ENCODE measurements around the gene DKC1.

Gene DKC1

DNA sequence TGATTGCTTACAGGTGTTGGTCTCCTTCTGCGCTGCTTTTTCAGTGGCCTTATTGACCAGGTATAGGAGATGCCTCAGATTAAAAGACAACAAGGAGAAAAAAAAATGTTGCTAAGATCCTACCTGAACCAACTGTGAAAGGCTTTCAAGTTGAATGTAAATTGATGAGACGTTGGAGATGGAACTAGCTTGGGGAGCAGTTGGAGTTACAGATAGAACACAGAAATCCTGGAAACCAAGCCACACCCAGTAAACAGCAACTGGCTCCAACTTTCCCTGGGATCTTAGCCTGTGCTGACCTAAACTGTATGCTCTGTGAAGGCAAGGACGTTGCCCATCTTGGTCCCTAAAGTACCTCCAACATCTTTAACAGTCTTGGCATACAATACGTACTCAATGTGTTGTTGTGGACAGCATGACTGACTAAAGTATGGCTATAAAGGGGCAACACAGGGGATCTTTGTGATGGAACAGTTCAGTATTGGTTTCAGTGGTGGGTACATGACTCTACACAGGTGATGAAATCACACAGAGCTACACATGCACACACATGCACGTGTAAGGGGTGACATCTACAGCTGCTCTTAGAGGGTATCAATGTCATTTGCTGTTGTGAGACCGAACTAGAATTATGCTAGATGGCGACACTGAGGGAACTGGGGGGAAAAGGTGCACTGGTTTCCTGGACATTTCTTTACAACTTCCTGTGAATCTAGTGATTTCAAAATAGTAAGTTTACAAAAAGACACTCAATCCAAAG is 34.1 kb upstream of the DKC1 start:
- no peak overlapping the region for H3K9ac ChIP-seq (ENCODE audit: low read length)
- no peak overlapping the region for H3K4me3 ChIP-seq (ENCODE audit: low read length)
- no peaks in the 10 kb centered on the region for H3K27me3 ChIP-seq (ENCODE audit: control insufficient read depth, insufficient read depth, low read length)
- no peaks in the 10 kb centered on the region for H3K36me3 ChIP-seq (ENCODE audit: control insufficient read depth, insufficient read depth, low read length)
- peaks cover 7% of the 10 kb centered on the region for H3K4me1 ChIP-seq (ENCODE audit: control insufficient read depth, insufficient read depth, low read length)
- no peaks in the 10 kb centered on the region for H3K9me3 ChIP-seq (ENCODE audit: control insufficient read depth, low read length)

- H3K36me3 ChIP-seq (ENCODE audit: control insufficient read depth, insufficient read depth, low read length), result no peaks in the 10 kb centered on the region
- no peak overlapping the region for H3K4me3 ChIP-seq (ENCODE audit: low read length)
- no peak overlapping the region for H3K9ac ChIP-seq (ENCODE audit: low read length)
- H3K9me3 ChIP-seq (ENCODE audit: control insufficient read depth, low read length), result no peaks in the 10 kb centered on the region
- H3K27me3 ChIP-seq (ENCODE audit: control insufficient read depth, insufficient read depth, low read length), result no peaks in the 10 kb centered on the region
- H3K4me1 ChIP-seq (ENCODE audit: control insufficient read depth, insufficient read depth, low read length), result peaks cover 7% of the 10 kb centered on the region
Measured at GRCh38 chrX:154729439-154729838, 33.2 kb upstream of the DKC1 start.

DNA sequence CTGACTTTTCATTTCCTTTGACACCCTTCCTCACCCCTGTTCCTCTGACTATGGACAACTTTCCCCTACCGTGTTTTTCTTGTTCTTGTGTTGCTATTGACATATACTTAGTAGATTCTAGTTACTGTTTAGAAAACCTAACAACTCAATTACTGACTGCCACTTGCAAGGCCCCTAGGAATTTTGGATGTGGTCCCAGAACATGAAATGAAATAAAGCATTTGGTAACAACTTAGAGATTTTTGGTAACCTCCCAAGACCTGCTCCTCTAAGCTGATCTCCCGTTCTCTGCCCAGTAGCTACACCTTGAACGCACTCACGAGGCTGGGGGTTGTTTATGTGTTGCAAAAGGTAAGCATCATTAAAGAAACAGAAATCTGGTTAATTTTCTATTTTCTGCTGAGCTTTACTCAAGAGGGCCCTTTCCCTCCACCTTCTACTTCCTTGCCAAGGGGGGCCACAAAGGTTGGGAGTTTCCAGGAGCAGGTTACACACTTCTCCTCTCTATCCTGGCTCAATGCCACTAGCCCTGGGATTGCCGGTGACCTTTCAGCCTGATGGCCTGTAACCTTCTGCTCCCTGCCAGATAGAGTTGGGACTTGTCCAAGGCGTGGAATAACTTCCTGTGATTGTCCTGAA is 32.3 kb upstream of the DKC1 start:
- no peak overlapping the region for H3K9ac ChIP-seq (ENCODE audit: low read length)
- no peaks in the 10 kb centered on the region for H3K36me3 ChIP-seq (ENCODE audit: control insufficient read depth, insufficient read depth, low read length)
- H3K27me3 ChIP-seq (ENCODE audit: control insufficient read depth, insufficient read depth, low read length), result no peaks in the 10 kb centered on the region
- H3K4me1 ChIP-seq (ENCODE audit: control insufficient read depth, insufficient read depth, low read length), result peaks cover 7% of the 10 kb centered on the region
- H3K9me3 ChIP-seq (ENCODE audit: control insufficient read depth, low read length), result no peaks in the 10 kb centered on the region
- no peak overlapping the region for H3K4me3 ChIP-seq (ENCODE audit: low read length)

DNA sequence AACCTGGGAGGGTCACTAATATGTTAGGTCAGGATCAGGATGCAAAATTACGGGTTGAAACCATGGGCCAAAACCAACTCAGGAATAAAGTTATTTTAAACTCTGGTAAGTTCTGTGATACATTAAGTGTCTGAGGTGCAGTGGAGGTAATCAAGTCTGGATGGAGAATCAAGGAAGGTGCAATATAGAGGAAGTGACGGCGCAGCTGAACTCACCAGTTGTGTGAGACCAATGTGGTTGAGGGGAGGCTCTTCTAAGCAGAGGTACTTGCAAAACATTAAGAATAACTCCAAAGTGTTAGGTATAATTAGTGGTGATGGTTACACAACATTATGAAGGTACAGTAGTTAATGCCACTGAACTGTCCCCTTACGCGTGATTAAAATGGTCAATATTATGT is 31.5 kb upstream of the DKC1 start:
- Histone ChIP-seq H3K9me3 (ENCODE audit: control insufficient read depth, low read length) (no peaks in the 10 kb centered on the region), H3K36me3 (ENCODE audit: control insufficient read depth, insufficient read depth, low read length) (no peaks in the 10 kb centered on the region), H3K4me3 (ENCODE audit: low read length) (no peak overlapping the region), H3K4me1 (ENCODE audit: control insufficient read depth, insufficient read depth, low read length) (peaks cover 7% of the 10 kb centered on the region), H3K9ac (ENCODE audit: low read length) (no peak overlapping the region), H3K27me3 (ENCODE audit: control insufficient read depth, insufficient read depth, low read length) (no peaks in the 10 kb centered on the region)

GRCh38 chrX:154731881-154732280 is 30.8 kb upstream of the DKC1 start:
- Histone ChIP-seq H3K27me3 (ENCODE audit: control insufficient read depth, insufficient read depth, low read length) (no peaks in the 10 kb centered on the region), H3K9me3 (ENCODE audit: control insufficient read depth, low read length) (no peaks in the 10 kb centered on the region), H3K4me1 (ENCODE audit: control insufficient read depth, insufficient read depth, low read length) (peaks cover 7% of the 10 kb centered on the region), H3K4me3 (ENCODE audit: low read length) (no peak overlapping the region), H3K9ac (ENCODE audit: low read length) (no peak overlapping the region), H3K36me3 (ENCODE audit: control insufficient read depth, insufficient read depth, low read length) (no peaks in the 10 kb centered on the region)

DNA sequence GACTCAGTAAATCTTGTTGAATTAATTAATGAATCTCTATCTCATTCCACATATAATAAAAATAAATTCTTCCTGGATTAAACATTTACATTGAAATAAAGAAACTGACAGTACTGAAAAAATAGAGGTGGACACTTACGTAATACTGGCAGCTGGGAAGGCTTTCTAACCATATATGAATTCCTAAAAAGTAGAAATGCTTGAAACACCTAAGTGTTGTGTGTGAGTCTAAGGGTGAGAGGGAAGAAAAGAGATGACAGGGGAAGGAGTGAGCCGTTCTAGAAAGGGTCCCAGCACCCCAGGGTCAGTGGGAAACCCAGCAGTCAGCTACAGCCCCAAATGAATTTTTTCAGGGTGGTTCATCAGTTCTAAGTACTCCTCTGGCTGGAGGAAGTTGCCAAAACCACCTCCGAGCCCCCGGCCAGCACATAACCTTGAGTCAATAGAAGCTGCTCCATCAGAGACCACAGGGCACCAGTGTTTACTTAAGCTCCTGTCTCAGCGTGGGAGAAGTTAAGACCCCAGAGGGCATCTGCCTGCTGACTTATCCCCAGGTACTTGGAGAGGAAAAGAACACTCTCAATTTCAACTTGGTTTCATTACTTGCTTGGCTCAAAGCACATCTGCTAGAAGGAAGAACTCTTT is 30.1 kb upstream of the DKC1 start:
- peaks cover 7% of the 10 kb centered on the region for H3K4me1 ChIP-seq (ENCODE audit: control insufficient read depth, insufficient read depth, low read length)
- H3K36me3 ChIP-seq (ENCODE audit: control insufficient read depth, insufficient read depth, low read length), result no peaks in the 10 kb centered on the region
- H3K9me3 ChIP-seq (ENCODE audit: control insufficient read depth, low read length), result no peaks in the 10 kb centered on the region
- no peaks in the 10 kb centered on the region for H3K27me3 ChIP-seq (ENCODE audit: control insufficient read depth, insufficient read depth, low read length)
- H3K4me3 ChIP-seq (ENCODE audit: low read length), result no peak overlapping the region
- no peak overlapping the region for H3K9ac ChIP-seq (ENCODE audit: low read length)

DNA sequence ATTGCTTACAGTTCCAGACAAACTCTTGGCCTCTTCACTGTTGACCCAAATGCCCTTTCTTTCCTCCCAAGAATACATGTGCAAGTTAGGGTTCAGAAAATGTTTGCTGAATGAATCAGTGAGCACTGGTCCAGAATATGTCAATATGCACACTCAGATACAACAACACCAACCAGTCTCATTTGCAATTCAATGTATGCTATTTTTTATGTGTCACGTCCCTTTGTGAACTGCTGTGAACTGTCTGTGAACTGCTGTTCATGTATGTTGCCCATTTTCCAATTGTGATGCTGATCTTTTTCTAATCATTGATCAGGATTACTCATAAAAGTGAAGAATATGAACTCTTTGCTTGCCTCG is 29.6 kb upstream of the DKC1 start:
- Histone ChIP-seq H3K4me3 (ENCODE audit: low read length) (no peak overlapping the region), H3K4me1 (ENCODE audit: control insufficient read depth, insufficient read depth, low read length) (peaks cover 7% of the 10 kb centered on the region), H3K9me3 (ENCODE audit: control insufficient read depth, low read length) (no peaks in the 10 kb centered on the region)

GRCh38 chrX:154734061-154734781 is 28.4 kb upstream of the DKC1 start:
- no peaks in the 10 kb centered on the region for H3K36me3 ChIP-seq (ENCODE audit: control insufficient read depth, insufficient read depth, low read length)
- H3K4me3 ChIP-seq (ENCODE audit: low read length), result no peak overlapping the region
- no peaks in the 10 kb centered on the region for H3K27me3 ChIP-seq (ENCODE audit: control insufficient read depth, insufficient read depth, low read length)
- H3K9me3 ChIP-seq (ENCODE audit: control insufficient read depth, low read length), result no peaks in the 10 kb centered on the region
- no peak overlapping the region for H3K9ac ChIP-seq (ENCODE audit: low read length)
- H3K4me1 ChIP-seq (ENCODE audit: control insufficient read depth, insufficient read depth, low read length), result peaks cover 7% of the 10 kb centered on the region

More for the DNA sequence above, 29.6 kb upstream of the DKC1 start:
- Histone ChIP-seq H3K9ac (ENCODE audit: low read length) (no peak overlapping the region), H3K27me3 (ENCODE audit: control insufficient read depth, insufficient read depth, low read length) (no peaks in the 10 kb centered on the region), H3K36me3 (ENCODE audit: control insufficient read depth, insufficient read depth, low read length) (no peaks in the 10 kb centered on the region)

- no peak overlapping the region for H3K4me3 ChIP-seq (ENCODE audit: low read length)
- H3K9ac ChIP-seq (ENCODE audit: low read length), result no peak overlapping the region
- no peaks in the 10 kb centered on the region for H3K27me3 ChIP-seq (ENCODE audit: control insufficient read depth, insufficient read depth, low read length)
- no peaks in the 10 kb centered on the region for H3K36me3 ChIP-seq (ENCODE audit: control insufficient read depth, insufficient read depth, low read length)
- H3K4me1 ChIP-seq (ENCODE audit: control insufficient read depth, insufficient read depth, low read length), result peaks cover 2% of the 10 kb centered on the region
- H3K9me3 ChIP-seq (ENCODE audit: control insufficient read depth, low read length), result no peaks in the 10 kb centered on the region
Measured at GRCh38 chrX:154735695-154736393, 26.8 kb upstream of the DKC1 start.

DNA sequence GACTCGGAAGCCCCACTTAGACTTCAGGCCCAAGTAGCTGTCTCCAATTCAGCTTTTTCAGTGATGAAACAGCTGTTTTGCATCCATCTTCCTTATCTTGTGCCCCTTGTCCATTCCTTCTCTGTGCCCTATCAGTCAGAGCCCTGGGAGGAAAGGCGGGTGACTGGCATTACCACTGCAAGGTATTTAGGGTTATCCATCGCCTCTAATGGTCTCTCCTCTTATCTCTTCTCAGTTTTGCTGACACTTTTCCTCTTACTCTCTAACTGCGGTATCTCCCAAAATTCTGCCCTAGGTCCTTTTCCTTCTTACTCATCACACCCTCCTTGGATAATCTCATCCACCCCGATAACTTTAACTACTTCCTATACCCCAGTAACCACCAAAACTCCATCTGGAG is 25.5 kb upstream of the DKC1 start:
- Histone ChIP-seq H3K36me3 (ENCODE audit: control insufficient read depth, insufficient read depth, low read length) (no peaks in the 10 kb centered on the region), H3K4me1 (ENCODE audit: control insufficient read depth, insufficient read depth, low read length) (no peaks in the 10 kb centered on the region), H3K4me3 (ENCODE audit: low read length) (no peak overlapping the region), H3K9ac (ENCODE audit: low read length) (no peak overlapping the region), H3K9me3 (ENCODE audit: control insufficient read depth, low read length) (no peaks in the 10 kb centered on the region), H3K27me3 (ENCODE audit: control insufficient read depth, insufficient read depth, low read length) (no peaks in the 10 kb centered on the region)

DNA sequence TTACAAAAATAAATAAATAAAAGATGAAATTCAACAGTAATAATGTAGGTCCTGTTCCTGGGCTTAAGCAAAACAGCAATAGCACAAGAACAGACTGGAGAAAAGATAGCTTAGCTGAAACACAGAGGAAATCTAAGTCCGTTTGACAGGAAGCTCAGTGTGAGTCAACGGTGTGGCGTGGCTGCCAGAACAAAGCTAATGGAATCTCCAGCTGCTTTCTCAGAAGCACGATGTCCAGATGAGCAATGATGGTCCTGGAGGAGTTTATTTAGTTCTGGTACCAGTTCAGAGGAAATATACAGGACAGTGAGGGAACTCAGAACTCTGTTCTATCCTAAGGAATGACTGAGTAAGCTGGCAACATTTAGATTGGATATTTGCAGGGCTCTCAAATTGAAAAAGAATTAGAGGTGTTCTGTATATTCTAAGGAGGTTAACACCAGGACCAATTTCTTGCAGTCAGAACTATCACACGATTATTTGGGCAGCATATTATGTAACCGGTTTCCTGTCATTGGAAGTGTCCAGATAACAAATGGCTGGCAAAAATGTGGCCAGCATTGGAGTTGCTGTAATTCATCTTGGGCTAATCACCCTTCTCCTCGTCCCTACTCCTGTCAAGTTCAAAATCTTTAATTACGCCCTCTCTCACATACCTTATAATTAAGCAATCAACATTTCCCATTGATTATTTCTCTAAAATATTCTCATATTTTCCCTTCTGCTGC is 24.5 kb upstream of the DKC1 start:
- no peaks in the 10 kb centered on the region for H3K4me1 ChIP-seq (ENCODE audit: control insufficient read depth, insufficient read depth, low read length)
- no peak overlapping the region for H3K9ac ChIP-seq (ENCODE audit: low read length)
- no peaks in the 10 kb centered on the region for H3K9me3 ChIP-seq (ENCODE audit: control insufficient read depth, low read length)
- H3K36me3 ChIP-seq (ENCODE audit: control insufficient read depth, insufficient read depth, low read length), result no peaks in the 10 kb centered on the region
- no peak overlapping the region for H3K4me3 ChIP-seq (ENCODE audit: low read length)
- no peaks in the 10 kb centered on the region for H3K27me3 ChIP-seq (ENCODE audit: control insufficient read depth, insufficient read depth, low read length)

Data from mucosa of stomach (tissue), 1 donor.